Hematopoietic multipotent progenitor cell (in vitro differentiated cells): ENCODE data around the gene SERPINB5. TPM values are rescaled to one million over a fixed set of nuclear protein-coding genes. Genes with fewer than 3 reads are reported as not detected.

ENCODE experiments used
- DNase-seq, 3 donors: peaks; one replicate each; pipeline ENCODE4 v3.0.0-alpha.2; 2011 to 2015; ENCODE audit warnings: low read depth in 2 of 3, low spot score in 2 of 3
- total RNA-seq: library from RNA; depleted of rRNA; stranded (reverse); fragments of >200 nt; gene quantifications from one replicate; pipeline ENCODE4 v1.2.3, GENCODE V29; 2012

Gene SERPINB5
- total RNA-seq, 1 donor, result not detected

GRCh38 chr18:63467699-63468098, 9.1 kb upstream of the SERPINB5 start:
- DNase-seq, result no peak

GRCh38 chr18:63468575-63468974, 8.2 kb upstream of the SERPINB5 start:
- DNase-seq, result no peak

DNA sequence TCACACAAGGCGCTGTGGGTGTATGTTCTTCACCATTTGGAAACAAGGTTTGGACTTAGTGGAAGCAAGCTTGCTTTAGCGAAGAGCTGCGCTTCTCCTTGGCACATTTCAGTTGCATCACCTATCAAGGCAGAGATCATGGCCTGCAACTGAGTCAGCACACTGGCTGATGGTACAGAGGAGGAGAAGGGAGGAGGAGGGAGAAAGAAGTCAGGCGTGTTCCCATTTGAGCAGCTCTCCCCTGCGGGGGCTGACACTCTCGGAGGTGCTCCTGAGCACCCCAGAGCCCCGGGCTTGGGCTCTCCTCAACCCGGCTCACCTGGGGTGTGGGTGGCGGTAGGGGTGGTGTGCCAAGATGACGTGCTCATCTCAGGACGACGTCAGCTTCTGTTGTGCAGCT, 6.0 kb upstream of the SERPINB5 start:
- no peak for DNase-seq

GRCh38 chr18:63472380-63472779, 4.4 kb upstream of the SERPINB5 start:
- DNase-seq, result no peak

DNA sequence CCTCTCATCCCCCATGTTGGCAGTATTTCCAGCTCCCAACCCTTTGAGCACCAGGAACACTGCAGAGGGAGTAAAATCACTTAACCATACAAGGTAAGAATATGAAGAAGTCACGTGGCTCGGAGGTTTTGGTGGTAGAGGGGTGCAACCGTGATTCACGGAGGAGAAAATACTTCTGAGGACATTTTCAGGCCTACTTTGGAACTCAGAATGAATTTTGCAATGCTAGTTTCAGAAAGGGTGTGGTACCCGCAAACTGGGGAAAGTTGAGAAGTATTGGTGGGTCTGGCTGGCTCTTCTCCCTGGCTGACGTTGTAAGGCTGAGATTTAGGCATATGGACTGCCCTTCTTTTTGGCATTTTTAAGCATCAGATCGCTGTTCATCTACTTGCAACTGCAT, 442 bp downstream of the SERPINB5 start:
- no peak for DNase-seq

DNA sequence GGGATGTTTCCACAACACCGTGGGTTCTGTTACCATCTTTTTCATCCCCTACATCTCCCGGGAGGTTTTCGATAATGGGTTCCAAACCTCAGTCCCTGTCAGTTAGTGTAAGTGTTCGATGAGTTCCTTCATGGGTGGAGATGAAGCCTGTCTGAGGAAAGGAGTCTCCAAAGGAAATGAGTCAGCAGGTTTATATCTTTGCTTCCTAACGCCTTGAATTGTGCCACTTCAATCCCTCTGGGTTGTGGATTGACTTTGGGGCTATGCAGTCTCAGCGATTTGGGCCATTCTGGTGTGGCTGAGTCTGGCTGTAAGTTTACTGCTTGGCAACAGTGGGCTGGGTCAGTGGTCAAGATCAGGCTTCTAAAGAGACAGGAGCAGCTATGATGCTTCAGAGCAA, 1.2 kb downstream of the SERPINB5 start:
- no peak for DNase-seq

- DNase-seq, result no peak
Observed at GRCh38 chr18:63479826-63480225, 3.1 kb downstream of the SERPINB5 start.

GRCh38 chr18:63480476-63480875, 3.7 kb downstream of the SERPINB5 start:
- DNase-seq, result no peak

DNA sequence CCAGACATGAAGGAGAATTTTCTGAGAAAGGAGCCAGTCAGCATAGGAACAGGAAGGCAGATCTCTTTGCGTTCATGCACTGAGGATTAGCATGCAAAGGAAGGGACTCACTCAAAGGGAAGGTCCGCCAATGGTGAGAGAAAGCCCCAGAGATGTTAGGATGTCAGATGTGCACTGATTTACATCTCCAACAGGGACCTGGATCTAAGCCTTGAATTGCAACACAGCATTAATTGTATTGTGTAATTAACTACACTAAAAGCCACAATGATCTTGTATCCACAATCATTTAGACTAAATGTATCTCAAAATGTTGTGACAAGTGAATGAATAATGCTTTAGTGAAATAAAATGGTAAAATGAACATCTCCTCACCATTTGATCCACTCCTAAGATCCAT, 4.2 kb downstream of the SERPINB5 start:
- DNase-seq, result no peak

- DNase-seq, result peak in 1 of 3 donors; percentile 28
Observed at GRCh38 chr18:63487676-63488075, 10.9 kb downstream of the SERPINB5 start.

DNA sequence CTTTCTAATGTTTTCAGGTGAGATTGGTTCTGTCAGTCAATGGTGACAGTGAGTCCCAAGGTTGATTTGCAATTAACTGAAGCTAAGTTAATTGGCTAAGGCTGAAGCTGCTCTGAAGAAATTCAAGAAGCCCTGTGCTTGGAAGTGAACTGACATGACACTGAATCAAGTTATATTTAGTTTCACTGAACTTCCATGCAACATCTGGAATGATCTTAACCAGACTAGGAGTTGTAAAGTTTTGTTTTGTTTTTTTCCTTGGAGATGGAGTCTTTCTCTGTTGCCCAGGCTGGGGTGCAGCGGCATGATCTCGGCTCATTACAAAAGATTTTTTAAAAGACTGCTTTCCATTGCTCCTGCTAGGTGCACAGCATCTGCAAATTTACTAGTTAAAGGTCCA, 11.4 kb downstream of the SERPINB5 start:
- no peak for DNase-seq

DNA sequence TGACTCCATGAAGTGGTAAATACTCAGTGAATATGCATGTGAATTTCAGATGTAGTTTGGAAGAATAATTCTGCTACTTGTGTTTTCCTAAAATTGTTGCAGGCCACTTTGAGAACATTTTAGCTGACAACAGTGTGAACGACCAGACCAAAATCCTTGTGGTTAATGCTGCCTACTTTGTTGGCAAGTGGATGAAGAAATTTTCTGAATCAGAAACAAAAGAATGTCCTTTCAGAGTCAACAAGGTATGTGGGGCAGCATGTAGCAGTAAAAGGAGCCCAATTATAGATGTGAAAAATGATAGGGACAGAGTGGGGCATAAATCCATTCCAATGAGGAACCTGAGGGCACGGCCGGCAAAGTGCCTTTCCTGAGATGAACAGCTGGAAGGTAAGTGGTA, 16.1 kb downstream of the SERPINB5 start:
- DNase-seq, result no peak

- DNase-seq, result no peak
Observed at GRCh38 chr18:63495675-63496074, 18.9 kb downstream of the SERPINB5 start.

GRCh38 chr18:63505566-63506335, 29.0 kb downstream of the SERPINB5 start:
- peak in 2 of 3 donors; percentile 34 to 62 for DNase-seq

- no peak for DNase-seq
Observed at GRCh38 chr18:63506336-63506646, 29.5 kb downstream of the SERPINB5 start.

DNA sequence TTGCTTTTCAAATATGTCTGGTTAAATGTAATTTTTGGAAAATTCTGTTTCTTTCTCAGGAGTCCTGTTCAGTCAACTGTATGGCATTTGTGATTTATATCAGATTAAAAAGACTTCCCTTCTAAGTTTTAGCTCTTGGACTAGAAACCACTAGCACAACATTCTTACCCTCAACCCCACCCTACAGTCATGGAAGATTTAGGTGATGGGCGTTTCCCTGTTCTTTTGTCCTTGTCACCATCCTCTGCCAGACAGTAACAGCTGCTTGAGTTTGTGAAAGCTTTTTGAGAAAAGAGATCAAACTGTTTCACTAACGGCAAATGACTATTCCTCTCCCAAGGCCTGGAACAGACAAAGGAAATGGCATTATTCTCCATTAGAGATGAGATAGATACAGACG, 31.8 kb downstream of the SERPINB5 start:
- peak in 1 of 3 donors; percentile 51 for DNase-seq

DNA sequence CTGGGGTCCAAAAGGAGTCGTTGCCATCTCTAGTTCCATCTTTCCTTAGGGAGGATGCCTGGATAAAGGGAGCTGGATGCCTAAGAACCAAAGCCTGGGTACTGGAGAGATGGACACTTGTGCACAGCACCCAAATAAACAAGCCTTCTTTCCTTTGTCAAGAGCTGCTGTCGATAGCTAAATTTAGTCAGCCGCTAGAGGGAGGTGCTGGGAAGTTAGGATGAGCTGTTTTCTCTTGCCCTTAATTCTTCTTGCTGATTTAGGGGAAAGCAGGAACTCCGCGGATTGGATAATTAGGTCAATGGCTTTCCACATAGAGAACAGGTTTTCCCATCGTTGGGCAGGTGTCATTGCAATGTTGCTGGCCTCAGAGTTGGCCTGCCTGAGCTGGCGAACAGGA, 34.5 kb downstream of the SERPINB5 start:
- peak in 2 of 3 donors; percentile 24 to 52 for DNase-seq

DNA sequence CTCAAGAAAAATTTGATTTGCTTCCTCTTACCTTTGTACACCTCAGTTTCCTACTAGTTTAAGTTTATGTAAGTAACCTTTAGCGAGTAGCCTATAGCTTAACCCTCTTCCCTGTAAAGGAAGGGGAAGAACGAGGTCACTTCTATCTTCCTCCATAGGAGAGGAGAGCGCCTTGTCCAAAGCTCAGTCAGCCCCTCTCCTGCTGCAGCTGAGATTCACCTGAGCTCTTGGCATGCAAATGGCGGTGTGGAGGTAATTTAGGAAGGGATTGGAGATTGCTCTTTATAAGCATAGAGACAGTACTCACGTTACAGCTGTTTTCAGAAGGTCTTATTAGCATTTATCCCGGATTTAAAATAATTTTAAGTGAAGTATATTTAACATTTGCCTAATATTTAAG, 37.6 kb downstream of the SERPINB5 start:
- DNase-seq, result no peak

GRCh38 chr18:63514888-63515678, 38.3 kb downstream of the SERPINB5 start:
- DNase-seq, result no peak

DNA sequence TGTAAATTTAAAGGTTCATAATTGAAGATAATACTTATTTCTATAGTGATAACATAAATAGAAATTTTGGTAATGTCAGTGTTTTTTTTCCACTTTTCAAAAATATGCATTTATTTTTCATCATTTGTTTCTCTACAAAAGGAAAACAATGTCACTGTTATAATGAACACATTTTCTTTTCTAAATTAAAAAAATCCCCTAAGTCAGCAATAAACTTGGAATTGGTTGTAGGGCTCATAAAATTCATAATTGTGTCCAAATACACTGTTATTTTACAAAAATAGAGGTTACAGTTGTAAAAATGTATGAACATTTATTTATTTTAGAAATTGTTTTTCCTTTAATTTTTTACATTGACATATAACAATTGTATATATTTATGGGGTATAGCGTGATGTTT, 39.0 kb downstream of the SERPINB5 start:
- DNase-seq, result no peak

DNA sequence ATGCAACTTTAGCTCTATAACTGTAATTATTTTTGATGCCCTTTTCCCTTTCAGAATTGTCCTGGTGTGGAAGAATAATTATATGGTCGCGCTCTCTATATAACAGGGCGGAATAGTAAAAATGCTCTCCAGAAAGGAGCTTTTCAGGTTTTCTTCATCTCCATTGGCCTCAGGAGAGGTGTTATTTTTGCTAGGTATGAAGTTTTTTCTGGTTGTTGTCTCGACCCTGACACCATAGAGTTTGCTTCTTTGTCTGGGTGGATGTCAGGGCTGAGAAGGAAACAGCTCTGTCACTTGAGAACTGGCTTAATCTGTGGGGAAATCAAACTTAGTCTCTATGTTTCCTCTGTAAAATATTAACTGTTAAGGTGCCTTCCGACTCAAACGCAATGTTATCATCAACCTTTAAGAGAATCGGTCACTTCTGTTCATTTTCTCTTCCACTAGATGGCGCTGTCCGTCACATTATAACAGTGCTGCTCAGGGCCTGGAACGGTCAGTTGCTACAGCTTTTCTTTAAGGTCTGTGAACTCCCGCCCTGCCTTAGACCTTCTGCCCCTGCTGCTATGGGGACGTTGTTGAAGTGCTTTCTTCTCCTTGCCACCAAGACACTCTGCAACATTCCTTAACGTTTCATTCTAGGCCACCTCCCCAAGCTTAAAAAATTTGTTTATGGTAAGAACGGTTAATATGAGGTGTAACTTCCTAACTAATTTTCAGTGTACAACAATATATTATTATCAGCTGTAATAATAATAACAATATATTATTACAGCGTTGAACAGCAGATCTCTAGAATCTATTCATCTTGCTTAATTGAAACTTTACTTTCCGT, 41.6 kb downstream of the SERPINB5 start:
- peak; percentile 26 to 88 (median 71) for DNase-seq
